HEK293 (cell line): ENCODE results near the gene ERF.
A peak's percentile ranks its signal among the peaks of the same experiment; 100 is the strongest.
"Not testable (repeated sequence)": the region's sequence is repeated elsewhere in the genome, so short reads cannot be mapped to it uniquely, and the experiment has no call there.

ENCODE experiments used
- CTCF ChIA-PET: fragments of 350-600 bp; formaldehyde crosslinking; extraction: SDS; loops from one replicate; lab custom pipeline; 2021; ENCODE audit warnings: antibody characterized with exemption; lab: Yijun Ruan, JAX
- POLR2A ChIA-PET: fragments of 300-600 bp; formaldehyde crosslinking; extraction: SDS; loops from one replicate; lab custom pipeline; 2020; ENCODE audit warnings: antibody characterized with exemption, inconsistent platforms; lab: Yijun Ruan, JAX
- H3K27ac ChIP-seq: fragments of 200-500 bp; sonication (Bioruptor generic); 2 replicates; pipeline ENCODE4 v1.5.1; 2014; ENCODE audit warnings: low read depth, low read length, control low read depth, inconsistent platforms; ENCODE audit errors: extremely low read depth
- H3K36me3 ChIP-seq, 2 experiments: fragments of 200-500 bp in 1 of 2; sonication (Bioruptor generic) in 1 of 2; 1 replicate in 1 of 2; 2 replicates in 1 of 2; pipeline ENCODE4 v1.5.1; 2014 to 2017; ENCODE audit warnings: inconsistent platforms in 2 of 2, low read length in 2 of 2; ENCODE audit not compliant: control insufficient read depth in 2 of 2, insufficient read depth in 1 of 2
- H3K4me1 ChIP-seq: fragments of 200-500 bp; sonication (Bioruptor generic); 2 replicates; pipeline ENCODE4 v1.5.1; 2014; ENCODE audit warnings: mild to moderate bottlenecking, low read length, inconsistent platforms; ENCODE audit not compliant: control insufficient read depth, insufficient read depth
- H3K4me3 ChIP-seq: 2 replicates; pipeline ENCODE4 v1.5.1; 2011; ENCODE audit warnings: low read depth, mild to moderate bottlenecking, control low read depth, low read length, moderate library complexity
- H3K9me3 ChIP-seq: fragments of 200-500 bp; sonication (Bioruptor generic); 2 replicates; pipeline ENCODE4 v1.5.1; 2014; ENCODE audit warnings: low read depth, low read length, inconsistent platforms; ENCODE audit not compliant: control insufficient read depth, insufficient read depth
- BCL11A ChIP-seq: fragments of 450-650 bp; formaldehyde crosslinking; IDR thresholded peaks from 2 replicates; pipeline ENCODE4 v1.5.1; 2016; ENCODE audit warnings: low read depth, missing biosample characterization, missing genetic modification characterization
- BCL11B ChIP-seq: fragments of 450-650 bp; formaldehyde crosslinking; IDR thresholded peaks from 2 replicates; pipeline ENCODE4 v1.5.1; 2016; ENCODE audit warnings: low read depth, missing biosample characterization, missing genetic modification characterization
- IKZF3 ChIP-seq: fragments of 450-650 bp; IDR thresholded peaks from 2 replicates; pipeline ENCODE4 v1.5.0; 2018; ENCODE audit warnings: missing biosample characterization, mild to moderate bottlenecking, missing genetic modification characterization, moderate library complexity
- PATZ1 ChIP-seq: fragments of 450-650 bp; formaldehyde crosslinking; IDR thresholded peaks from 2 replicates; pipeline ENCODE4 v1.5.1; 2016; ENCODE audit warnings: missing biosample characterization, missing genetic modification characterization
- SP2 ChIP-seq: fragments of 450-650 bp; formaldehyde crosslinking; IDR thresholded peaks from 2 replicates; pipeline ENCODE4 v1.5.1; 2016; ENCODE audit warnings: missing biosample characterization, missing genetic modification characterization
- SP7 ChIP-seq: fragments of 450-650 bp; formaldehyde crosslinking; IDR thresholded peaks from 2 replicates; pipeline ENCODE4 v1.5.1; 2016; ENCODE audit warnings: missing biosample characterization, missing genetic modification characterization
- YY2 ChIP-seq: fragments of 450-650 bp; formaldehyde crosslinking; IDR thresholded peaks from 2 replicates; pipeline ENCODE4 v1.5.1; 2016; ENCODE audit warnings: missing biosample characterization, missing genetic modification characterization
- ZBTB11 ChIP-seq: fragments of 450-650 bp; formaldehyde crosslinking; conservative IDR thresholded peaks from 2 replicates; pipeline ENCODE4 v1.5.1; 2016; ENCODE audit warnings: low read depth, missing biosample characterization, missing genetic modification characterization
- ZBTB17 ChIP-seq: fragments of 450-650 bp; formaldehyde crosslinking; IDR thresholded peaks from 2 replicates; pipeline ENCODE4 v1.5.1; 2016; ENCODE audit warnings: missing biosample characterization, missing genetic modification characterization
- ZBTB20 ChIP-seq: fragments of 450-650 bp; formaldehyde crosslinking; IDR thresholded peaks from 2 replicates; pipeline ENCODE4 v1.5.1; 2016; ENCODE audit warnings: missing biosample characterization, missing genetic modification characterization
- ZFHX2 ChIP-seq: fragments of 450-650 bp; formaldehyde crosslinking; conservative IDR thresholded peaks from 2 replicates; pipeline ENCODE4 v1.5.1; 2016; ENCODE audit warnings: missing biosample characterization, missing genetic modification characterization
- ZNF138 ChIP-seq: fragments of 450-650 bp; formaldehyde crosslinking; IDR thresholded peaks from 2 replicates; pipeline ENCODE4 v1.5.1; 2016; ENCODE audit warnings: missing biosample characterization, missing genetic modification characterization, borderline replicate concordance
- ZNF221 ChIP-seq: fragments of 450-650 bp; formaldehyde crosslinking; IDR thresholded peaks from 2 replicates; pipeline ENCODE4 v1.5.1; 2017; ENCODE audit warnings: missing biosample characterization, missing genetic modification characterization, borderline replicate concordance
- ZNF26 ChIP-seq: fragments of 450-650 bp; formaldehyde crosslinking; IDR thresholded peaks from 2 replicates; pipeline ENCODE4 v1.5.1; 2016; ENCODE audit warnings: missing biosample characterization, missing genetic modification characterization
- ZNF292 ChIP-seq: fragments of 450-650 bp; formaldehyde crosslinking; IDR thresholded peaks from 2 replicates; pipeline ENCODE4 v1.5.1; 2016; ENCODE audit warnings: low read depth, missing biosample characterization, missing genetic modification characterization, borderline replicate concordance
- ZNF341 ChIP-seq: fragments of 450-650 bp; formaldehyde crosslinking; IDR thresholded peaks from 2 replicates; pipeline ENCODE4; 2016; ENCODE audit warnings: low read depth, missing biosample characterization, missing genetic modification characterization
- ZNF362 ChIP-seq: fragments of 450-650 bp; formaldehyde crosslinking; IDR thresholded peaks from 2 replicates; pipeline ENCODE4 v1.5.1; 2016; ENCODE audit warnings: missing biosample characterization, missing genetic modification characterization
- ZNF366 ChIP-seq: fragments of 450-650 bp; formaldehyde crosslinking; conservative IDR thresholded peaks from 2 replicates; pipeline ENCODE4 v1.5.1; 2016; ENCODE audit warnings: missing biosample characterization, missing genetic modification characterization
- ZNF394 ChIP-seq: fragments of 450-650 bp; formaldehyde crosslinking; IDR thresholded peaks from 2 replicates; pipeline ENCODE4 v1.5.1; 2016; ENCODE audit warnings: missing biosample characterization, missing genetic modification characterization, mild to moderate bottlenecking, moderate library complexity, borderline replicate concordance
- ZNF600 ChIP-seq: fragments of 450-650 bp; formaldehyde crosslinking; IDR thresholded peaks from 2 replicates; pipeline ENCODE4 v1.5.1; 2016; ENCODE audit warnings: missing biosample characterization, missing genetic modification characterization
- ZNF76 ChIP-seq: fragments of 450-650 bp; formaldehyde crosslinking; IDR thresholded peaks from 2 replicates; pipeline ENCODE4; 2016; ENCODE audit warnings: low read depth, missing biosample characterization, missing genetic modification characterization, borderline replicate concordance
- ZNF843 ChIP-seq: fragments of 450-650 bp; formaldehyde crosslinking; IDR thresholded peaks from 2 replicates; pipeline ENCODE4 v1.5.1; 2016; ENCODE audit warnings: missing biosample characterization, missing genetic modification characterization
- ZSCAN30 ChIP-seq: fragments of 450-650 bp; IDR thresholded peaks from 2 replicates; pipeline ENCODE4 v1.5.1; 2018; ENCODE audit warnings: missing biosample characterization, mild to moderate bottlenecking, missing genetic modification characterization, moderate library complexity
- ZXDB ChIP-seq: fragments of 450-650 bp; formaldehyde crosslinking; IDR thresholded peaks from 2 replicates; pipeline ENCODE4 v1.5.1; 2016; ENCODE audit warnings: missing biosample characterization, missing genetic modification characterization

Gene ERF

GRCh38 chr19:42257842-42258241 lies 2.9 kb upstream of the ERF start:
- H3K4me3 ChIP-seq, H3K9me3 ChIP-seq, H3K27ac ChIP-seq, H3K36me3 ChIP-seq: not testable (repeated sequence)
- peak; percentile 75; the same call in 1 of the 2 replicates for TF ChIP-seq ZNF362 (tag by site-specific recombination)
- ChIA-PET POLR2A (interaction anchor here (0.6 to 1.1 kb wide), 6 partner anchors 10 to 892 kb away, joined by 3 to 11 read pairs (median 6); no protein-coding TSS in a partner anchor), CTCF (interaction anchor here (0.6 to 4.9 kb wide), 6 partner anchors 12 to 122 kb away, joined by 3 to 23 read pairs (median 4); partner anchors contain the start of gene GSK3A)
- H3K4me1 ChIP-seq = peaks cover 13% of the 10 kb centered on the region

- ChIA-PET POLR2A (interaction anchor here (0.7 to 2.3 kb wide), 5 partner anchors 10 to 141 kb away, joined by 3 to 15 read pairs (median 10); partner anchors contain the start of gene GSK3A), CTCF (interaction anchor here (0.6 to 4.9 kb wide), 6 partner anchors 9 to 55 kb away, joined by 3 to 23 read pairs (median 3); no protein-coding TSS in a partner anchor)
- Histone ChIP-seq H3K4me1 (peaks cover 28% of the 10 kb centered on the region), H3K9me3 (no peaks in the 10 kb centered on the region), H3K27ac (peak overlapping the region; percentile 70), H3K4me3 (peak overlapping the region; percentile 44), H3K36me3 (no peaks in the 10 kb centered on the region)
- TF ChIP-seq PATZ1 (peak; percentile 92), ZXDB (tag by site-specific recombination) (peak; percentile 14; the same call in 1 of the 2 replicates), ZBTB11 (peak; percentile 54), ZNF76 (peak; percentile 64), ZNF221 (no peak), ZBTB20 (tag by site-specific recombination) (peak; percentile 81; the same call in 1 of the 2 replicates), BCL11B (tag by site-specific recombination) (no peak), SP7 (peak; percentile 17; the same call in 1 of the 2 replicates), ZNF138 (no peak), SP2 (peak; percentile 13; the same call in 1 of the 2 replicates), YY2 (tag by site-specific recombination) (no peak), ZNF341 (tag by site-specific recombination) (peak; percentile 72), ZNF394 (tag by site-specific recombination) (no peak), ZNF366 (tag by site-specific recombination) (peak; percentile 92), ZNF292 (no peak), IKZF3 (tag by site-specific recombination) (peak; percentile 88), BCL11A (tag by site-specific recombination) (peak; percentile 66), ZNF843 (tag by site-specific recombination) (0 out of 2 replicates have a peak, but pooled peaks have one; percentile 11), ZFHX2 (tag by site-specific recombination) (peak; percentile 31; the same call in 1 of the 2 replicates), ZNF26 (no peak), ZSCAN30 (tag by site-specific recombination) (0 out of 2 replicates have a peak, but pooled peaks have one; percentile 6), ZNF600 (tag by site-specific recombination) (peak; percentile 34), ZBTB17 (peak; percentile 74)
These were observed 1.1 kb upstream of the ERF start for GRCh38 chr19:42255766-42256745.
